K562 (cell line): ENCODE measurements around the gene RFX6. TPM values are rescaled to one million over a fixed set of nuclear protein-coding genes. Genes with fewer than 3 reads are reported as not detected.

Experiments
- NFE2 ChIP-seq: IDR thresholded peaks from 2 replicates; pipeline ENCODE4 v1.6.1; 2014; ENCODE audit warnings: antibody characterized with exemption, low read depth
- ZEB2 ChIP-seq: fragments of 450-650 bp; IDR thresholded peaks from 2 replicates; pipeline ENCODE4 v1.6.1; 2016
- ZNF24 ChIP-seq: fragments of 450-650 bp; IDR thresholded peaks from 2 replicates; pipeline ENCODE4 v1.6.1; 2016
- polyA plus RNA-seq, 8 experiments: library from polyadenylated mRNA; depleted of rRNA in 4 of 8; stranded (reverse) in 5 of 8; unstranded in 3 of 8; fragments of >200 nt; fragmentation: Nextera tagmentation in 2 of 8; fragmentation: Illumina TruSeq in 1 of 8; extraction: Ambion mirVana in 2 of 8; extraction: Trizol in 1 of 8; gene quantifications; 2 replicates each; pipeline versions ENCODE4 v1.2.1 to v1.2.3, GENCODE V29; 2011 to 2014; ENCODE audit warnings: inconsistent platforms in 1 of 8, missing spikeins in 1 of 8
- total RNA-seq, 7 experiments: library from RNA; depleted of rRNA in 6 of 7; stranded (reverse); fragments of >200 nt in 6 of 7; fragmentation: Illumina TruSeq in 2 of 7; extraction: Trizol in 2 of 7; gene quantifications; 2 replicates each; pipeline versions ENCODE4 v1.2.1 to v1.2.3, GENCODE V29; 2011 to 2021; ENCODE audit warnings: low replicate concordance in 1 of 7
- TF ChIP-seq, protein P1 (sequence below), 2 experiments: fragments of 450-650 bp; formaldehyde crosslinking in 1 of 2; IDR thresholded peaks; 2 replicates each; pipeline versions ENCODE4 v1.4.0 to v1.6.1; 2014 to 2020; ENCODE audit warnings: mild to moderate bottlenecking in 2 of 2, borderline replicate concordance in 1 of 2, low read depth in 1 of 2
- TF ChIP-seq, protein P2 (sequence below), 2 experiments: fragments of 150-350 bp in 1 of 2; IDR thresholded peaks; 2 replicates each; pipeline ENCODE4 v1.6.1; 2012 to 2016; ENCODE audit warnings: low read depth in 2 of 2, low read length in 2 of 2, mild to moderate bottlenecking in 1 of 2, moderate library complexity in 1 of 2

RFX6 gene
- total and polyA plus RNA-seq, 9 of the 15 experiments (the other 6 are each of a cell fraction or from before 2014, with no cell fraction given): not detected

DNA sequence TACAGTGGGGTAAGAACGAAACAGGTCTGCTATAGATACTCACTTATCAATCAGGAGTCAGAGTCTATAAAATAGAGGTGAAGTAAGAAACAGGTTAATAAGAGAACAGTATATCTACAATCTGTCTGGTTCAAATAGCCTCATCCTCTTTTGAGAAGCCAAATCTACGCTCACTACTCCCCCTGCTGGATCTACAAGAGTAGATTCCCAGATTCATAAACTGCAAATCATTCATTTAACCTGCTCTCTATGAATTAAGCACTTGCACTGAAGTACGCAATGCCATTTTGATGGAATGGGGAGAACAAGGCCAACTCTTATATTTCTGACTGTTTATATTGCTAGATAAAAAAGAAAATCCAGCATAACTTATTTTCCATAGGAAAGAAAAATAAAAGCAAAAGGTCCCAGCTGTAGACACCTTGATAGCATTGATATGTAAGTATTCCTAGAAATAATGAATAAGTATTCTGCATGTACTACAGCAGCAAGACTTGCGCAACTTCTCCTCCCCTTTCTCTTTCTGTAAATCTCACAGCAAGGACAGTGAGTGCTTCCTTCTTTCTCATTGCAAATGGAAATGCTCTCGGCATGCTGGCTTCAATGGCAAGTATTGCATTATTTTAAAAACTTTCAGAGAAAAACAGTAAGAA is 92.3 kb downstream of the RFX6 start (continued):
- TF ChIP-seq, protein P1, sequence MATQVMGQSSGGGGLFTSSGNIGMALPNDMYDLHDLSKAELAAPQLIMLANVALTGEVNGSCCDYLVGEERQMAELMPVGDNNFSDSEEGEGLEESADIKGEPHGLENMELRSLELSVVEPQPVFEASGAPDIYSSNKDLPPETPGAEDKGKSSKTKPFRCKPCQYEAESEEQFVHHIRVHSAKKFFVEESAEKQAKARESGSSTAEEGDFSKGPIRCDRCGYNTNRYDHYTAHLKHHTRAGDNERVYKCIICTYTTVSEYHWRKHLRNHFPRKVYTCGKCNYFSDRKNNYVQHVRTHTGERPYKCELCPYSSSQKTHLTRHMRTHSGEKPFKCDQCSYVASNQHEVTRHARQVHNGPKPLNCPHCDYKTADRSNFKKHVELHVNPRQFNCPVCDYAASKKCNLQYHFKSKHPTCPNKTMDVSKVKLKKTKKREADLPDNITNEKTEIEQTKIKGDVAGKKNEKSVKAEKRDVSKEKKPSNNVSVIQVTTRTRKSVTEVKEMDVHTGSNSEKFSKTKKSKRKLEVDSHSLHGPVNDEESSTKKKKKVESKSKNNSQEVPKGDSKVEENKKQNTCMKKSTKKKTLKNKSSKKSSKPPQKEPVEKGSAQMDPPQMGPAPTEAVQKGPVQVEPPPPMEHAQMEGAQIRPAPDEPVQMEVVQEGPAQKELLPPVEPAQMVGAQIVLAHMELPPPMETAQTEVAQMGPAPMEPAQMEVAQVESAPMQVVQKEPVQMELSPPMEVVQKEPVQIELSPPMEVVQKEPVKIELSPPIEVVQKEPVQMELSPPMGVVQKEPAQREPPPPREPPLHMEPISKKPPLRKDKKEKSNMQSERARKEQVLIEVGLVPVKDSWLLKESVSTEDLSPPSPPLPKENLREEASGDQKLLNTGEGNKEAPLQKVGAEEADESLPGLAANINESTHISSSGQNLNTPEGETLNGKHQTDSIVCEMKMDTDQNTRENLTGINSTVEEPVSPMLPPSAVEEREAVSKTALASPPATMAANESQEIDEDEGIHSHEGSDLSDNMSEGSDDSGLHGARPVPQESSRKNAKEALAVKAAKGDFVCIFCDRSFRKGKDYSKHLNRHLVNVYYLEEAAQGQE (IDR thresholded peaks at IDR 0.05; ENCODE audit: borderline replicate concordance): peak; percentile 43; the same call in 1 of the 2 replicates
- TF ChIP-seq, protein P1 (CRISPR knock-in tag; IDR thresholded peaks at IDR 0.05; ENCODE audit: low read depth): no peak
- TF ChIP-seq NFE2 (peak; percentile 45; the same call in 1 of the 2 replicates), ZEB2 (no peak), ZNF24 (0 out of 2 replicates have a peak, but pooled peaks have one; percentile 29)
- TF ChIP-seq, protein P2, sequence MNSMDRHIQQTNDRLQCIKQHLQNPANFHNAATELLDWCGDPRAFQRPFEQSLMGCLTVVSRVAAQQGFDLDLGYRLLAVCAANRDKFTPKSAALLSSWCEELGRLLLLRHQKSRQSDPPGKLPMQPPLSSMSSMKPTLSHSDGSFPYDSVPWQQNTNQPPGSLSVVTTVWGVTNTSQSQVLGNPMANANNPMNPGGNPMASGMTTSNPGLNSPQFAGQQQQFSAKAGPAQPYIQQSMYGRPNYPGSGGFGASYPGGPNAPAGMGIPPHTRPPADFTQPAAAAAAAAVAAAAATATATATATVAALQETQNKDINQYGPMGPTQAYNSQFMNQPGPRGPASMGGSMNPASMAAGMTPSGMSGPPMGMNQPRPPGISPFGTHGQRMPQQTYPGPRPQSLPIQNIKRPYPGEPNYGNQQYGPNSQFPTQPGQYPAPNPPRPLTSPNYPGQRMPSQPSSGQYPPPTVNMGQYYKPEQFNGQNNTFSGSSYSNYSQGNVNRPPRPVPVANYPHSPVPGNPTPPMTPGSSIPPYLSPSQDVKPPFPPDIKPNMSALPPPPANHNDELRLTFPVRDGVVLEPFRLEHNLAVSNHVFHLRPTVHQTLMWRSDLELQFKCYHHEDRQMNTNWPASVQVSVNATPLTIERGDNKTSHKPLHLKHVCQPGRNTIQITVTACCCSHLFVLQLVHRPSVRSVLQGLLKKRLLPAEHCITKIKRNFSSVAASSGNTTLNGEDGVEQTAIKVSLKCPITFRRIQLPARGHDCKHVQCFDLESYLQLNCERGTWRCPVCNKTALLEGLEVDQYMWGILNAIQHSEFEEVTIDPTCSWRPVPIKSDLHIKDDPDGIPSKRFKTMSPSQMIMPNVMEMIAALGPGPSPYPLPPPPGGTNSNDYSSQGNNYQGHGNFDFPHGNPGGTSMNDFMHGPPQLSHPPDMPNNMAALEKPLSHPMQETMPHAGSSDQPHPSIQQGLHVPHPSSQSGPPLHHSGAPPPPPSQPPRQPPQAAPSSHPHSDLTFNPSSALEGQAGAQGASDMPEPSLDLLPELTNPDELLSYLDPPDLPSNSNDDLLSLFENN (IDR thresholded peaks at IDR 0.05; ENCODE audit: low read depth in 2 of 2, low read length in 2 of 2): no peak
